ENCODE measurements around the gene ZNF23.

DNA sequence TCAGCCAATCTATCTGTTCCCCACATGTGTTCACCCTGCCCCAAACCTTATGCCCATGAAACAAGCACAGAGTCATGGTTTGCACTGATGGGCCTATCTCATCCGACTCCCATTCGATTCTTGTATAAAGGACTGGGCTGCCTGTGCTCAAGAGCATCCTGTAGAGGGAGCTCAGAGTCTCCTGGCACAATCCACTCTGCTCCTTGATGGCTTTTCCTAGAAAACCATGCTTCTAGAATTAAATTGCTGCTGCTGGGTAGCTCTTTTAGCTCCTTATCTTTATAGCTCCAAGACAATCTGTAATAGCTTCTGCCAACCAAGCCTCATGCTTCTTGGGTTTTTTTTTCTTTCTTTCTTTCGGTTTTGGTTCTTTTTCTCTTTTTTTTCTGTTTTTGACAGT, 17.4 kb upstream of the ZNF23 start:
- no peak for TF ChIP-seq ZNF384 (IDR thresholded peaks at IDR 0.05)
- TF ChIP-seq FOXK2 (IDR thresholded peaks at IDR 0.05): no peak
